Spleen (tissue), 11 donors: ENCODE data around the gene ELF2. TPM values are rescaled to one million over a fixed set of nuclear protein-coding genes. Genes with fewer than 3 reads are reported as not detected.
"Not testable (repeated sequence)": the region's sequence is repeated elsewhere in the genome, so short reads cannot be mapped to it uniquely, and the experiment has no call there.

ENCODE experiments used
- DNase-seq: peaks from one replicate; pipeline ENCODE4 v3.0.0-alpha.2; 2020
- H3K27ac ChIP-seq, 8 donors: fragments of 200-600 bp; sonication (generic) in 7 of 8; 1 replicate in 4 of 8; 2 replicates in 4 of 8; pipeline versions ENCODE4 v1.5.0 to v1.8.0; 2016 to 2021; ENCODE audit warnings: inconsistent platforms in 4 of 8, mild to moderate bottlenecking in 4 of 8, moderate library complexity in 1 of 8
- H3K27me3 ChIP-seq, 7 donors: fragments of 200-600 bp; sonication (generic) in 6 of 7; replicated peaks in 1 of 7; 1 replicate in 4 of 7; 2 replicates in 3 of 7; pipeline versions ENCODE4 v1.5.0 to v1.8.0; 2016 to 2021; ENCODE audit warnings: inconsistent platforms in 3 of 7, mild to moderate bottlenecking in 1 of 7
- H3K36me3 ChIP-seq, 6 donors: fragments of 200-600 bp; sonication (generic) in 5 of 6; 1 replicate in 4 of 6; 2 replicates in 2 of 6; pipeline versions ENCODE4 v1.5.0 to v1.8.0; 2016 to 2021; ENCODE audit warnings: inconsistent platforms in 2 of 6
- H3K4me1 ChIP-seq, 6 donors: fragments of 200-600 bp; sonication (generic) in 5 of 6; 1 replicate in 3 of 6; 2 replicates in 3 of 6; pipeline versions ENCODE4 v1.5.0 to v1.8.0; 2016 to 2021; ENCODE audit warnings: inconsistent platforms in 3 of 6
- H3K4me3 ChIP-seq, 8 donors: fragments of 200-600 bp; sonication (generic) in 7 of 8; 1 replicate in 4 of 8; 2 replicates in 4 of 8; pipeline versions ENCODE4 v1.5.0 to v1.8.0; 2016 to 2021; ENCODE audit warnings: inconsistent platforms in 4 of 8, mild to moderate bottlenecking in 4 of 8, moderate library complexity in 2 of 8
- H3K9me3 ChIP-seq, 8 donors: fragments of 200-600 bp; sonication (generic) in 7 of 8; 1 replicate in 4 of 8; 2 replicates in 4 of 8; pipeline versions ENCODE4 v1.5.0 to v1.8.0; 2016 to 2021; ENCODE audit warnings: inconsistent platforms in 4 of 8
- CTCF ChIP-seq, 11 experiments: fragments of 200-600 bp in 7 of 11; fragments of 450-650 bp in 4 of 11; sonication (generic) in 4 of 11; IDR thresholded peaks in 8 of 11; conservative IDR thresholded peaks in 3 of 11; 1 replicate in 7 of 11; 2 replicates in 4 of 11; pipeline versions ENCODE4 v1.4.0 to v1.8.0; 2016 to 2021; ENCODE audit warnings: antibody characterized with exemption in 11 of 11, inconsistent platforms in 4 of 11, mild to moderate bottlenecking in 1 of 11
- POLR2A ChIP-seq, 3 donors: fragments of 450-650 bp; IDR thresholded peaks; one replicate each; pipeline ENCODE4 v1.5.1; 2017; ENCODE audit warnings: antibody characterized with exemption in 3 of 3, mild to moderate bottlenecking in 1 of 3
- POLR2AphosphoS5 ChIP-seq, 3 donors: sonication (generic); formaldehyde crosslinking; IDR thresholded peaks; one replicate each; pipeline ENCODE4 v1.5.1; 2017; ENCODE audit warnings: antibody characterized with exemption in 3 of 3
- WGBS, 5 donors: extraction: QIAGEN DNeasy Blood & Tissue Kit in 3 of 5; methylation state at CpG; one replicate each; pipeline versions ENCODE4 v1.1.5 to v1.1.7; 2013 to 2018; 5-methylcytosine and 5-hydroxymethylcytosine counted together
- intact Hi-C: fragments of 100-400 bp; cut with DNase I; formaldehyde crosslinking; loops from one replicate; pipeline ENCODE4 v1.15.0; 2023; ENCODE audit warnings: low total_unique reads
- polyA plus RNA-seq, 3 donors: library from polyadenylated mRNA; stranded (reverse); fragments of 200-250 nt; gene quantifications; one replicate each; pipeline ENCODE4 v1.2.1, GENCODE V29; 2013
- total RNA-seq, 7 donors: library from RNA; depleted of rRNA in 3 of 7; stranded (reverse); fragments of >200 nt in 3 of 7; fragmentation: NEBNext Ultra II Directional in 4 of 7; extraction: Animal tissue kit (Norgen Biotek cat#: 25700) in 4 of 7; gene quantifications; one replicate each; pipeline versions ENCODE4 v1.1.0 to v1.2.1, GENCODE V29; 2016 to 2021
- donor health status: healthy with polysubstance abuse.
- donor health status: DM: no; HTN: no; CAD: no; lungs with moderate emphysema.
- donor health status: DM: no; HTN: no; CAD: no.
- donor health status: Bipolar disorder and iron deficiency.
- donor health status: healthy.
- donor health status: DM: no; HTN: no; CAD: no.
- donor health status: DM: yes; HTN: yes; CAD: no.

The ELF2 gene
- total and polyA plus RNA-seq, 10 donors: 13.0 to 85.8 (median 62.2) TPM

DNA sequence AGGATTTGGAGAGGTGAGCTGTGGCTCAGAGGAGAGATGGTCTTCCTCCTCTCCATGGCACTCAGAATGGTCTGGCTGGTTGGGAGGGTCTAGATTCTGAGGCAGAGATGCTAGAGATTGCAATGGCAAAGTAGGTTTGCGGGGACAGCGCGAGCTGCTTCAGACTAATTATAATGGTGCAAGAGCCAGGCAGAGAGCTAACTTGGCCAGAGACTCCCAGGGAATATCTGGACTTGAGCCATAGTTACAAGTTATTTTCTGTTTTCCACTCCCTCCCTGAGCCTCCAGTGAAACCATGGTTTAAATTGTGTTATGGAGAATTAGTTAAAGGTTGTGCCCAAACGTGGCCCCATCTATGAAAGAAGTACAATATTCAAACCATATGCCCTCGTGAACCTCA lies 44.7 kb upstream of the ELF2 start:
- intact Hi-C loops: no loop called here
- no peak for DNase-seq
- 79 to 91% (median 85%) methylated on average over 5 of the region's 5 CpGs for WGBS, 5 donors
- Histone ChIP-seq H3K36me3 (no peaks in the 10 kb centered on the region), H3K4me1 (peaks cover 0 to 7% (median 0%) of the 10 kb centered on the region in 6 donors), H3K27ac (peak overlapping the region in 1 of 8 donors; percentile 10), H3K9me3 (no peaks in the 10 kb centered on the region), H3K4me3 (no peak overlapping the region), H3K27me3 (no peaks in the 10 kb centered on the region)
- no peak for TF ChIP-seq POLR2A (IDR thresholded peaks at IDR 0.05)
- TF ChIP-seq POLR2AphosphoS5 (IDR thresholded peaks at IDR 0.05): no peak
- no peak for TF ChIP-seq CTCF (IDR thresholded peaks at IDR 0.05 in 8 of 11, conservative IDR thresholded peaks at IDR 0.05 in 3 of 11)

- 79 to 96% (median 86%) methylated on average over 4 of the region's 4 CpGs for WGBS, 5 donors
- intact Hi-C loops: no loop called here
Observed at GRCh38 chr4:139219450-139220055, 42.5 kb upstream of the ELF2 start.

GRCh38 chr4:139214039-139214534 lies 37.1 kb upstream of the ELF2 start:
- no peak for DNase-seq
- intact Hi-C loops: no loop called here
- Histone ChIP-seq H3K27ac (peak overlapping the region in 6 of 8 donors; percentile 43 to 63 (median 54)), H3K36me3 (no peaks in the 10 kb centered on the region), H3K27me3 (no peaks in the 10 kb centered on the region), H3K4me3 (no peak overlapping the region), H3K4me1 (peaks cover 8 to 42% (median 24%) of the 10 kb centered on the region in 6 donors), H3K9me3 (no peaks in the 10 kb centered on the region)
- TF ChIP-seq POLR2AphosphoS5 (IDR thresholded peaks at IDR 0.05) (peak in 1 of 3 donors; percentile 33), POLR2A (IDR thresholded peaks at IDR 0.05) (no peak)
- WGBS, 5 donors: 41 to 46% (median 44%) methylated on average over 7 of the region's 7 CpGs

More at GRCh38 chr4:139219450-139220055, 42.5 kb upstream of the ELF2 start:
- Histone ChIP-seq H3K4me1 (peaks cover 0 to 19% (median 6%) of the 10 kb centered on the region in 6 donors), H3K27me3 (no peaks in the 10 kb centered on the region), H3K4me3 (no peak overlapping the region), H3K27ac (no peak overlapping the region), H3K36me3 (no peaks in the 10 kb centered on the region), H3K9me3 (no peaks in the 10 kb centered on the region)
- DNase-seq: no peak
- no peak for TF ChIP-seq CTCF (IDR thresholded peaks at IDR 0.05 in 8 of 11, conservative IDR thresholded peaks at IDR 0.05 in 3 of 11)
- TF ChIP-seq POLR2AphosphoS5 (IDR thresholded peaks at IDR 0.05): no peak
- no peak for TF ChIP-seq POLR2A (IDR thresholded peaks at IDR 0.05)

DNA sequence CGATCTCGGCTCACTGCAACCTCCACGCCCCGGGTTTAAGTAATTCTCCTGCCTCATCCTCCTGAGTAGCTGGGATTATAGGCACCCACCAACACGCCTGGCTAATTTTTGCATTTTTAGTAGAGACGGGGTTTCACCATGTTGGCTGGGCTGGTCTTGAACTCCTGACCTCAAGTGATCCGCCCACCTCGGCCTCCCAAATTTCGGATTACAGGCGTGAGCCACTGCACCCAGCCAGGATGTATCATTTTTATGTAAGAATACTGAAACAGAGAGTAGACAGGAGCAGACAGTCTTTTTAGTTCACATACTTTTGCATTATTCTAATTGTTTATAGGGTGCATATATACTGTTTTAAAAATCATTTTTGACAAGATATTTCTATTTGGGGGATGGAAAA lies 36.6 kb upstream of the ELF2 start:
- H3K27me3 ChIP-seq, DNase-seq, intact Hi-C loops, H3K4me3 ChIP-seq, H3K9me3 ChIP-seq, H3K36me3 ChIP-seq: not testable (repeated sequence)
- Histone ChIP-seq H3K4me1 (peaks cover 8 to 47% (median 25%) of the 10 kb centered on the region in 6 donors), H3K27ac (peak overlapping the region in 6 of 8 donors; percentile 25 to 58 (median 49))
- WGBS, 5 donors: 73 to 94% (median 86%) methylated on average over 10 of the region's 10 CpGs

DNA sequence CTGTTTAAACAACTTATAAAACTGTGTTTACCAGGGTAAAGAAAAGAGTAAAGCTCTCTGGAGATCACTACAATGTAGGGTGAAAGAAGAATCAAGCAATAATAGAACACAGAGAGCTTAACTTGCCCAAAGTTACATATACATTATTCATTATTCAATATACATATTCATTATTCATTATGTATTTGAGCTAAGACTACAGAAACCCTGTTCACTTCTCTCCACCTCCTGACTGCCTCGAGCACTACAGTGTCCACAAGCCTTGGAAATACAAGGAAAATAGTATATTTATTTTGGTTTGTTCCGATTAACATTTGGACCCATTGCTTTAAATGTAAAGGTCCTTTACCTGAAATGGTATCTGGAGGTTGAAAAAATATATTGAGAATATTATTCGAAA lies 35.9 kb upstream of the ELF2 start:
- TF ChIP-seq CTCF (IDR thresholded peaks at IDR 0.05 in 8 of 11, conservative IDR thresholded peaks at IDR 0.05 in 3 of 11) (no peak), POLR2A (IDR thresholded peaks at IDR 0.05) (no peak), POLR2AphosphoS5 (IDR thresholded peaks at IDR 0.05) (no peak)
- DNase-seq: no peak
- H3K27ac ChIP-seq: no peak overlapping the region
- no peaks in the 10 kb centered on the region for H3K27me3 ChIP-seq
- H3K36me3 ChIP-seq: no peaks in the 10 kb centered on the region
- H3K9me3 ChIP-seq: no peaks in the 10 kb centered on the region
- intact Hi-C loops: no loop called here
- WGBS, 5 donors: 93 to 97% (median 96%) methylated on average over 3 of the region's 3 CpGs
- peaks cover 8 to 53% (median 27%) of the 10 kb centered on the region in 6 donors for H3K4me1 ChIP-seq
- H3K4me3 ChIP-seq: no peak overlapping the region
